HCT116 (cell line): ENCODE results near the gene ZNF621. TPM values are rescaled to one million over a fixed set of nuclear protein-coding genes. Genes with fewer than 3 reads are reported as not detected.

ENCODE experiments used
- ATAC-seq: fragments of 200-7000 bp; cut with Tn5 transposase; 2 replicates; pipeline ENCODE4 v1.9.1; 2020; ENCODE audit warnings: mild to moderate bottlenecking, moderate library complexity
- BruUV-seq: library from RNA; stranded (reverse); fragments of 400-500 nt; replicated peaks from 2 replicates; lab custom pipeline; 2021; lab: Mats Ljungman, UMichigan
- CTCF ChIA-PET: fragments of 300-600 bp; sonication (Branson Sonifier 250); formaldehyde crosslinking; loops from one replicate; lab custom pipeline; 2021; ENCODE audit warnings: antibody characterized with exemption; lab: Charles Lee
- POLR2A ChIA-PET: fragments of 300-600, 350-600 bp; sonication (Branson Sonifier 250); formaldehyde crosslinking; loops from one replicate; lab custom pipeline; 2021; ENCODE audit warnings: antibody characterized with exemption; lab: Charles Lee
- RAD21 ChIA-PET, 2 experiments: fragments of 300-600 bp; sonication (Branson Sonifier 250); formaldehyde crosslinking; loops; one replicate each; lab custom pipeline; 2023; ENCODE audit warnings: low total read pairs in 2 of 2; ENCODE audit not compliant: uncharacterized antibody in 2 of 2, unreplicated experiment in 2 of 2, low non-redundant PET in 1 of 2; lab: Charles Lee
- DNase-seq: peaks from one replicate; pipeline ENCODE4 v3.0.0-alpha.2; 2010; ENCODE audit warnings: low read depth, low spot score
- H2AFZ ChIP-seq: fragments of 200-600 bp; shearing (Covaris generic), sonication (generic); 2 replicates; pipeline ENCODE4 v1.6.1; 2017; ENCODE audit warnings: low read depth, mixed run types, mixed read lengths, antibody characterized with exemption, low read length; ENCODE audit not compliant: poor library complexity, severe bottlenecking
- H3K27ac ChIP-seq: 2 replicates; pipeline ENCODE4 v1.5.1; 2012; ENCODE audit warnings: low read depth, low read length
- H3K27me3 ChIP-seq: fragments of 200-600 bp; sonication (generic); 2 replicates; pipeline ENCODE4 v1.6.1; 2016; ENCODE audit warnings: mixed run types, low read length, mixed read lengths; ENCODE audit not compliant: insufficient read depth
- H3K36me3 ChIP-seq, 2 experiments: fragments of 200-500 bp in 1 of 2; fragments of 200-600 bp in 1 of 2; sonication (Bioruptor generic) in 1 of 2; sonication (generic) in 1 of 2; 2 replicates each; pipeline versions ENCODE4 v1.5.1 to v1.6.1; 2014 to 2016; ENCODE audit warnings: low read length in 2 of 2, inconsistent platforms in 1 of 2, mixed read lengths in 1 of 2, mixed run types in 1 of 2; ENCODE audit not compliant: insufficient read depth in 2 of 2, control insufficient read depth in 1 of 2
- H3K4me1 ChIP-seq, 2 experiments: fragments of 200-600 bp in 1 of 2; sonication (generic) in 1 of 2; 2 replicates each; pipeline versions ENCODE4 v1.5.1 to v1.6.1; 2012 to 2017; ENCODE audit warnings: low read length in 2 of 2, inconsistent platforms in 1 of 2, mild to moderate bottlenecking in 1 of 2, mixed read lengths in 1 of 2, mixed run types in 1 of 2, moderate library complexity in 1 of 2; ENCODE audit not compliant: insufficient read depth in 2 of 2, control insufficient read depth in 1 of 2
- H3K4me2 ChIP-seq: fragments of 200-600 bp; sonication (generic); 2 replicates; pipeline ENCODE4 v1.6.1; 2017; ENCODE audit warnings: mixed run types, low read length, mixed read lengths
- H3K4me3 ChIP-seq, 2 experiments: fragments of 200-600 bp in 1 of 2; sonication (generic) in 1 of 2; replicated peaks in 1 of 2; 2 replicates each; pipeline ENCODE4 v1.5.1; 2011 to 2016; ENCODE audit warnings: low read length in 2 of 2, control low read depth in 1 of 2, low read depth in 1 of 2, mild to moderate bottlenecking in 1 of 2, mixed read lengths in 1 of 2, mixed run types in 1 of 2
- H3K79me2 ChIP-seq: fragments of 200-600 bp; sonication (generic); 2 replicates; pipeline ENCODE4 v1.6.1; 2017; ENCODE audit warnings: mild to moderate bottlenecking, mixed run types, low read length, moderate library complexity, mixed read lengths; ENCODE audit not compliant: insufficient read depth
- H3K9ac ChIP-seq: fragments of 200-600 bp; sonication (generic); 2 replicates; pipeline ENCODE4 v1.6.1; 2016; ENCODE audit warnings: low read length, mixed read lengths
- H3K9me2 ChIP-seq: fragments of 200-600 bp; sonication (generic), shearing (Covaris generic); 2 replicates; pipeline ENCODE4 v1.6.1; 2017; ENCODE audit warnings: mixed run types, mild to moderate bottlenecking, moderate library complexity; ENCODE audit not compliant: insufficient read depth
- H3K9me3 ChIP-seq, 2 experiments: fragments of 200-500 bp in 1 of 2; fragments of 200-600 bp in 1 of 2; sonication (Bioruptor generic) in 1 of 2; sonication (generic) in 1 of 2; 2 replicates each; pipeline ENCODE4 v1.6.1; 2014 to 2017; ENCODE audit warnings: low read length in 2 of 2, mixed read lengths in 2 of 2, inconsistent platforms in 1 of 2, low read depth in 1 of 2, mild to moderate bottlenecking in 1 of 2, mixed run types in 1 of 2, moderate library complexity in 1 of 2; ENCODE audit not compliant: control insufficient read depth in 1 of 2, insufficient read depth in 1 of 2
- H4K20me1 ChIP-seq: fragments of 200-600 bp; sonication (generic), shearing (Covaris generic); 2 replicates; pipeline ENCODE4 v1.6.1; 2017; ENCODE audit warnings: mixed run types, mild to moderate bottlenecking, moderate library complexity; ENCODE audit not compliant: insufficient read depth
- CBX3 ChIP-seq: IDR thresholded peaks from 2 replicates; pipeline ENCODE4 v1.6.1; 2012; ENCODE audit warnings: low read depth
- CEBPB ChIP-seq: IDR thresholded peaks from 2 replicates; pipeline ENCODE4 v1.6.1; 2012; ENCODE audit warnings: low read depth
- CTCF ChIP-seq, 3 experiments: fragments of 200-600 bp in 1 of 3; sonication (generic) in 1 of 3; IDR thresholded peaks in 2 of 3; conservative IDR thresholded peaks in 1 of 3; 2 replicates each; pipeline ENCODE4 v1.5.1; 2012 to 2017; ENCODE audit warnings: low read depth in 2 of 3, low read length in 2 of 3, antibody characterized with exemption in 1 of 3, borderline replicate concordance in 1 of 3, control low read depth in 1 of 3, mild to moderate bottlenecking in 1 of 3, mixed read lengths in 1 of 3, mixed run types in 1 of 3, moderate library complexity in 1 of 3; ENCODE audit not compliant: insufficient read depth in 1 of 3
- ELF1 ChIP-seq: IDR thresholded peaks from 2 replicates; pipeline ENCODE4 v1.6.1; 2012; ENCODE audit warnings: low read depth, borderline replicate concordance
- EZH2phosphoT487 ChIP-seq: fragments of 200-600 bp; IDR thresholded peaks from 2 replicates; pipeline ENCODE4 v1.6.1; 2018; ENCODE audit warnings: antibody characterized with exemption, borderline replicate concordance
- FOSL1 ChIP-seq: IDR thresholded peaks from 2 replicates; pipeline ENCODE4 v1.6.1; 2012; ENCODE audit warnings: low read depth
- POLR2AphosphoS5 ChIP-seq: IDR thresholded peaks from 2 replicates; pipeline ENCODE4 v1.6.1; 2011; ENCODE audit warnings: mild to moderate bottlenecking, low read depth, low read length, moderate library complexity
- REST ChIP-seq: IDR thresholded peaks from 2 replicates; pipeline ENCODE4 v1.6.1; 2012; ENCODE audit warnings: low read depth
- SIN3A ChIP-seq: IDR thresholded peaks from 2 replicates; pipeline ENCODE4 v1.6.1; 2012; ENCODE audit warnings: low read depth
- TCF7L2 ChIP-seq: IDR thresholded peaks from 2 replicates; pipeline ENCODE4 v1.7.0; 2011; ENCODE audit warnings: borderline replicate concordance, inconsistent platforms; ENCODE audit not compliant: insufficient read depth, insufficient read length; ENCODE audit errors: extremely low read depth
- YY1 ChIP-seq: IDR thresholded peaks from 2 replicates; pipeline ENCODE4 v1.6.1; 2011; ENCODE audit warnings: low read length, low read depth, moderate library complexity, mild to moderate bottlenecking; ENCODE audit not compliant: insufficient replicate concordance; ENCODE audit errors: extremely low read depth
- ZFX ChIP-seq: fragments of 450-650 bp; IDR thresholded peaks from 2 replicates; pipeline ENCODE4 v1.6.1; 2017
- intact Hi-C: fragments of 100-400 bp; cut with micrococcal nuclease; formaldehyde crosslinking; loops from 2 replicates; pipeline ENCODE4 v1.10.0; 2022
- total RNA-seq: library from RNA; stranded (reverse); gene quantifications from one replicate; pipeline ENCODE4 v1.2.1, GENCODE V29; 2021; ENCODE audit not compliant: unreplicated experiment
- TF ChIP-seq, protein P1 (sequence below): IDR thresholded peaks from 2 replicates; pipeline ENCODE4 v1.6.1; 2012

The ZNF621 gene
- total RNA-seq, 1 experiment from 2014 or later, result 23.5 TPM

GRCh38 chr3:40566694-40567093 is 41.9 kb downstream of the ZNF621 start:
- BruUV-seq, result no TSS peak
- intact Hi-C loops, result no loop called here

DNA sequence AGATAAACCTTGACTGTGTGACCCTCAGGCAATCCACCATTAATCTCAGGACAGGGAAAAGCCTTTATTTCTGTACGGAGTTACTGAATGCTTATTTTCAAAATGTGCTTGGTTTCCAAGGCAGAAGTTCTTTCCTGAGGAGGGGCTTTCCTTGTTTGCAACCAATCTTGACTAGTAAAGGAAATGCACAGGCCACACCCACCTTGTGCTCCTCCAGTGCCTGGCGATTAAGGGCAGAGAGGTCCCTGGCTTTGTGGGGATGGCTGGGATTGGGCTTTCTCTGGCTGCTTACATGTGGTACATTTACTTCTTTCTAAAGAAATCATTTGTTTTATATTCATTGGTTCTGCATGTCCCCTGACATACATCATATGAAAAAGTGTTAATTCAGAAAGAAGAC is 47.8 kb downstream of the ZNF621 start:
- no peak overlapping the region for H2AFZ ChIP-seq
- no peak overlapping the region for H3K9ac ChIP-seq
- CTCF ChIA-PET, result interaction anchor here (1.7 kb wide), 1 partner anchor 8 kb away, joined by 5 read pairs; no protein-coding TSS in a partner anchor
- no peaks in the 10 kb centered on the region for H4K20me1 ChIP-seq
- no peaks in the 10 kb centered on the region for H3K9me2 ChIP-seq
- no peak for DNase-seq
- ATAC-seq, result no peak
- intact Hi-C loops, result no loop called here
- no peaks in the 10 kb centered on the region for H3K79me2 ChIP-seq
- TF ChIP-seq REST (no peak), ZFX (no peak), TCF7L2 (no peak), CTCF (IDR thresholded peaks at IDR 0.05 in 2 of 3, conservative IDR thresholded peaks at IDR 0.05 in 1 of 3; ENCODE audit: borderline replicate concordance in 1 of 3, insufficient read depth in 1 of 3, low read depth in 2 of 3, low read length in 2 of 3) (no peak), FOSL1 (no peak), CEBPB (no peak), EZH2phosphoT487 (no peak), ELF1 (no peak), POLR2AphosphoS5 (no peak), YY1 (no peak)
- POLR2A ChIA-PET, result no interaction called here
- BruUV-seq, result no TSS peak
- no peaks in the 10 kb centered on the region; the same call in 1 of the 2 replicates for H3K27me3 ChIP-seq
- RAD21 ChIA-PET, result no interaction called here
- no peaks in the 10 kb centered on the region for H3K9me3 ChIP-seq
- no peak overlapping the region for H3K4me3 ChIP-seq
- no peaks in the 10 kb centered on the region for H3K36me3 ChIP-seq
- no peaks in the 10 kb centered on the region for H3K4me1 ChIP-seq
- no peak overlapping the region for H3K4me2 ChIP-seq
- no peak overlapping the region for H3K27ac ChIP-seq

More at GRCh38 chr3:40566694-40567093, 41.9 kb downstream of the ZNF621 start:
- TF ChIP-seq SIN3A (no peak), CBX3 (no peak), POLR2AphosphoS5 (no peak), ELF1 (no peak)
- TF ChIP-seq, protein P1, sequence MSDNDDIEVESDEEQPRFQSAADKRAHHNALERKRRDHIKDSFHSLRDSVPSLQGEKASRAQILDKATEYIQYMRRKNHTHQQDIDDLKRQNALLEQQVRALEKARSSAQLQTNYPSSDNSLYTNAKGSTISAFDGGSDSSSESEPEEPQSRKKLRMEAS, result no peak
- ATAC-seq (no peak), DNase-seq (no peak)
- Histone ChIP-seq H3K9ac (no peak overlapping the region), H3K79me2 (no peaks in the 10 kb centered on the region), H3K27me3 (no peaks in the 10 kb centered on the region), H3K27ac (no peak overlapping the region), H2AFZ (no peak overlapping the region), H3K4me1 (no peaks in the 10 kb centered on the region), H3K9me2 (no peaks in the 10 kb centered on the region), H4K20me1 (no peaks in the 10 kb centered on the region), H3K36me3 (no peaks in the 10 kb centered on the region), H3K4me3 (no peak overlapping the region), H3K9me3 (no peaks in the 10 kb centered on the region), H3K4me2 (no peak overlapping the region)
- RAD21 ChIA-PET, result no interaction called here
- CTCF ChIA-PET, result no interaction called here
- POLR2A ChIA-PET, result no interaction called here
